ENCODE results near the gene TLCD2. TPM values are rescaled to one million over a fixed set of nuclear protein-coding genes. Genes with fewer than 3 reads are reported as not detected.

Gene TLCD2
- total and polyA plus RNA-seq, 2 of the 13 experiments (the other 11 are each of a cell fraction or from before 2014, with no cell fraction given) = 0.90 to 1.1 TPM

DNA sequence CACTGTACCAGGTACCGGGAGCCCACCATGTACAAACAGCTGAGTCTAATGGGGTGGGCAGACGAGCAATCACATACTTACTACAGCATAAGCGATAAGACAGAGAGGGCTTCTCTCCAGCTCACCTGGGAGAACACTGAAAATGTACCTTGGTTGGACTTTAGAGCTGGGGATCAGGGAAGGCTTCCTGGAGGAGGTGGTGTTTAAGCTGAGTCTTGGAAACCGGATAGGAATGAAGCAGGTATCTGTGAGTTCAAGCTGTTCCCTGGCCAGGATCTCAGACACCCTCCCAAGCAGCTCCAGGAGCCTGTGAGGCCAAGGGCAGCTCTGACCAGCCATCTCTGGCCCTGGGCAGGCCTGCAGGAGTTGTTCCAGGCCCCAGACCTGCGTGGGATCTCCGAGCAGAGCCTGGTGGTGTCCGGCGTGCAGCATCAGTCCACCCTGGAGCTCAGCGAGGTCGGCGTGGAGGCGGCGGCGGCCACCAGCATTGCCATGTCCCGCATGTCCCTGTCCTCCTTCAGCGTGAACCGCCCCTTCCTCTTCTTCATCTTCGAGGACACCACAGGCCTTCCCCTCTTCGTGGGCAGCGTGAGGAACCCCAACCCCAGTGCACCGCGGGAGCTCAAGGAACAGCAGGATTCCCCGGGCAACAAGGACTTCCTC is 43.7 kb upstream of the TLCD2 start (continued):
- TF ChIP-seq, protein P1, sequence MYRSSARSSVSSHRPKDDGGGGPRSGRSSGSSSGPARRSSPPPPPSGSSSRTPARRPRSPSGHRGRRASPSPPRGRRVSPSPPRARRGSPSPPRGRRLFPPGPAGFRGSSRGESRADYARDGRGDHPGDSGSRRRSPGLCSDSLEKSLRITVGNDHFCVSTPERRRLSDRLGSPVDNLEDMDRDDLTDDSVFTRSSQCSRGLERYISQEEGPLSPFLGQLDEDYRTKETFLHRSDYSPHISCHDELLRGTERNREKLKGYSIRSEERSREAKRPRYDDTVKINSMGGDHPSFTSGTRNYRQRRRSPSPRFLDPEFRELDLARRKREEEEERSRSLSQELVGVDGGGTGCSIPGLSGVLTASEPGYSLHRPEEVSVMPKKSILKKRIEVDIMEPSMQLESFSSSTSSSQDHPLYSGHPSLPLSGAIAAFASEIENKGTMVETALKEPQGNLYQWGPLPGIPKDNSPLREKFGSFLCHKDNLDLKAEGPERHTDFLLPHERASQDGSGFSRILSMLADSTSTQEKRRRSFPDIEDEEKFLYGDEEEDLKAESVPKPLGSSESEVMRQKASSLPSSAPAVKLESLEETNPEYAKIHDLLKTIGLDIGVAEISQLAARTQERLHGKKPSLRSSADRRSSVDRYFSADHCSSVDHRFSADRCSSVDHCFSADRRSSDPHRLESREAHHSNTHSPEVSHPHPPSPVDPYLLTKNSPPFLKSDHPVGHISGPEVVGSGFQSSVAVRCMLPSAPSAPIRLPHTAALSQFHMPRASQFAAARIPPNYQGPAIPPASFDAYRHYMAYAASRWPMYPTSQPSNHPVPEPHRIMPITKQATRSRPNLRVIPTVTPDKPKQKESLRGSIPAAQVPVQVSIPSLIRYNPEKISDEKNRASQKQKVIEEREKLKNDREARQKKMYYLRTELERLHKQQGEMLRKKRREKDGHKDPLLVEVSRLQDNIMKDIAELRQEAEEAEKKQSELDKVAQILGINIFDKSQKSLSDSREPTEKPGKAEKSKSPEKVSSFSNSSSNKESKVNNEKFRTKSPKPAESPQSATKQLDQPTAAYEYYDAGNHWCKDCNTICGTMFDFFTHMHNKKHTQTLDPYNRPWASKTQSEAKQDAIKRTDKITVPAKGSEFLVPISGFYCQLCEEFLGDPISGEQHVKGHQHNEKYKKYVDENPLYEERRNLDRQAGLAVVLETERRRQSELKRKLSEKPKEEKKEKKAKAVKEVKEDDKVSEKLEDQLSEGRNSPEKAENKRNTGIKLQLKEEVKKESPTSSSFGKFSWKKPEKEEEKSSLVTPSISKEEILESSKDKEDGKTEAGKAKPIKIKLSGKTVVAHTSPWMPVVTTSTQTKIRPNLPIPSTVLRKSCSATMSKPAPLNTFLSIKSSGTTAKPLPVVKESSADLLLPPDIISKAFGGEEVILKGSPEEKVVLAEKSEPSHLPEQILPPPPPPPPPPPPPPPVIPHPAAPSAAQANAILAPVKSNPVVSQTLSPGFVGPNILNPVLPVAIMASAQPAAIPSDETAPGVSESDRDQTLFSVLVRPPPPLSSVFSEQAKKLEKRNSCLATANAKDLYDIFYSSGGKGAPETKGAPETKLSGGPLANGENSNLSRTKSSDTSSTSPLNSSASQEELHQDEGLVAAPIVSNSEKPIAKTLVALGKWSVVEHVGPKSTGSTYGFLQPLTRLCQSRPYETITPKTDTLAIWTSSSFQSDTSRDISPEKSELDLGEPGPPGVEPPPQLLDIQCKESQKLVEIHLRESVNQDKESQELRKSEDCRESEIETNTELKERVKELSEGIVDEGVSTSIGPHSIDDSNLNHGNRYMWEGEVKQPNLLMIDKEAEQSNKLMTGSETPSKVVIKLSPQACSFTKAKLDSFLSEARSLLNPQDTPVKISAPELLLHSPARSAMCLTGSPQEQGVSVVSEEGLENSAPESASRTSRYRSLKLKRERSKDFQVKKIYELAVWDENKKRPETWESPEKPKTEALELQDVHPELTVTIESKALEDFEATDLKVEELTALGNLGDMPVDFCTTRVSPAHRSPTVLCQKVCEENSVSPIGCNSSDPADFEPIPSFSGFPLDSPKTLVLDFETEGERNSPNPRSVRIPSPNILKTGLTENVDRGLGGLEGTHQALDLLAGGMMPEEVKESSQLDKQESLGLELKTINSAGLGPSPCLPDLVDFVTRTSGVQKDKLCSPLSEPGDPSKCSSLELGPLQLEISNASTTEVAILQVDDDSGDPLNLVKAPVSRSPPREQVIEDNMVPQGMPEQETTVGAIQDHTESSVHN (CRISPR knock-in tag; IDR thresholded peaks at IDR 0.05) = no peak
- TF ChIP-seq, protein P2, sequence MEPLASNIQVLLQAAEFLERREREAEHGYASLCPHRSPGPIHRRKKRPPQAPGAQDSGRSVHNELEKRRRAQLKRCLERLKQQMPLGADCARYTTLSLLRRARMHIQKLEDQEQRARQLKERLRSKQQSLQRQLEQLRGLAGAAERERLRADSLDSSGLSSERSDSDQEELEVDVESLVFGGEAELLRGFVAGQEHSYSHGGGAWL (CRISPR knock-in tag; IDR thresholded peaks at IDR 0.05) = no peak
- TF ChIP-seq, protein P3, sequence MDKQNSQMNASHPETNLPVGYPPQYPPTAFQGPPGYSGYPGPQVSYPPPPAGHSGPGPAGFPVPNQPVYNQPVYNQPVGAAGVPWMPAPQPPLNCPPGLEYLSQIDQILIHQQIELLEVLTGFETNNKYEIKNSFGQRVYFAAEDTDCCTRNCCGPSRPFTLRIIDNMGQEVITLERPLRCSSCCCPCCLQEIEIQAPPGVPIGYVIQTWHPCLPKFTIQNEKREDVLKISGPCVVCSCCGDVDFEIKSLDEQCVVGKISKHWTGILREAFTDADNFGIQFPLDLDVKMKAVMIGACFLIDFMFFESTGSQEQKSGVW (CRISPR knock-in tag; IDR thresholded peaks at IDR 0.05; ENCODE audit: borderline replicate concordance) = no peak
- TF ChIP-seq ZBTB38 (CRISPR knock-in tag; IDR thresholded peaks at IDR 0.05) = peak; percentile 68; the same call in 1 of the 2 replicates
- TF ChIP-seq SNRNP70 (IDR thresholded peaks at IDR 0.05; ENCODE audit: low read depth, low read length) = no peak
- no peak for TF ChIP-seq MTF1 (CRISPR knock-in tag; IDR thresholded peaks at IDR 0.05)
- TF ChIP-seq, protein P4, sequence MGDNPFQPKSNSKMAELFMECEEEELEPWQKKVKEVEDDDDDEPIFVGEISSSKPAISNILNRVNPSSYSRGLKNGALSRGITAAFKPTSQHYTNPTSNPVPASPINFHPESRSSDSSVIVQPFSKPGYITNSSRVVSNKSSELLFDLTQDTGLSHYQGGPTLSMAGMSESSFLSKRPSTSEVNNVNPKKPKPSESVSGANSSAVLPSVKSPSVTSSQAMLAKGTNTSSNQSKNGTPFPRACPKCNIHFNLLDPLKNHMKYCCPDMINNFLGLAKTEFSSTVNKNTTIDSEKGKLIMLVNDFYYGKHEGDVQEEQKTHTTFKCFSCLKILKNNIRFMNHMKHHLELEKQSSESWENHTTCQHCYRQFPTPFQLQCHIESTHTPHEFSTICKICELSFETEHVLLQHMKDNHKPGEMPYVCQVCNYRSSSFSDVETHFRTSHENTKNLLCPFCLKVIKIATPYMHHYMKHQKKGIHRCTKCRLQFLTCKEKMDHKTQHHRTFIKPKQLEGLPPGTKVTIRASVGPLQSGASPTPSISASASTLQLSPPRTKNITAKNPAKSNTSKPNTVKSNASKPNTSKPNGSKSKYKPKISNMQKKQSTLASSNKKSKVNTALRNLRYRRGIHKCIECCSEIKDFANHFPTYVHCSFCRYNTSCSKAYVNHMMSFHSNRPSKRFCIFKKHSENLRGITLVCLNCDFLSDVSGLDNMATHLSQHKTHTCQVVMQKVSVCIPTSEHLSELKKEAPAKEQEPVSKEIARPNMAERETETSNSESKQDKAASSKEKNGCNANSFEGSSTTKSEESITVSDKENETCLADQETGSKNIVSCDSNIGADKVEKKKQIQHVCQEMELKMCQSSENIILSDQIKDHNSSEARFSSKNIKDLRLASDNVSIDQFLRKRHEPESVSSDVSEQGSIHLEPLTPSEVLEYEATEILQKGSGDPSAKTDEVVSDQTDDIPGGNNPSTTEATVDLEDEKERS (CRISPR knock-in tag; IDR thresholded peaks at IDR 0.05) = no peak
- peak; percentile 68 for TF ChIP-seq POLR2G (IDR thresholded peaks at IDR 0.05; ENCODE audit: low read depth, low read length)
- TF ChIP-seq ZNF530 (CRISPR knock-in tag; IDR thresholded peaks at IDR 0.05; ENCODE audit: low read depth) = no peak
- TF ChIP-seq PAF1 (CRISPR knock-in tag; IDR thresholded peaks at IDR 0.05) = peak; percentile 69; the same call in 1 of the 2 replicates
- TF ChIP-seq, protein P5, sequence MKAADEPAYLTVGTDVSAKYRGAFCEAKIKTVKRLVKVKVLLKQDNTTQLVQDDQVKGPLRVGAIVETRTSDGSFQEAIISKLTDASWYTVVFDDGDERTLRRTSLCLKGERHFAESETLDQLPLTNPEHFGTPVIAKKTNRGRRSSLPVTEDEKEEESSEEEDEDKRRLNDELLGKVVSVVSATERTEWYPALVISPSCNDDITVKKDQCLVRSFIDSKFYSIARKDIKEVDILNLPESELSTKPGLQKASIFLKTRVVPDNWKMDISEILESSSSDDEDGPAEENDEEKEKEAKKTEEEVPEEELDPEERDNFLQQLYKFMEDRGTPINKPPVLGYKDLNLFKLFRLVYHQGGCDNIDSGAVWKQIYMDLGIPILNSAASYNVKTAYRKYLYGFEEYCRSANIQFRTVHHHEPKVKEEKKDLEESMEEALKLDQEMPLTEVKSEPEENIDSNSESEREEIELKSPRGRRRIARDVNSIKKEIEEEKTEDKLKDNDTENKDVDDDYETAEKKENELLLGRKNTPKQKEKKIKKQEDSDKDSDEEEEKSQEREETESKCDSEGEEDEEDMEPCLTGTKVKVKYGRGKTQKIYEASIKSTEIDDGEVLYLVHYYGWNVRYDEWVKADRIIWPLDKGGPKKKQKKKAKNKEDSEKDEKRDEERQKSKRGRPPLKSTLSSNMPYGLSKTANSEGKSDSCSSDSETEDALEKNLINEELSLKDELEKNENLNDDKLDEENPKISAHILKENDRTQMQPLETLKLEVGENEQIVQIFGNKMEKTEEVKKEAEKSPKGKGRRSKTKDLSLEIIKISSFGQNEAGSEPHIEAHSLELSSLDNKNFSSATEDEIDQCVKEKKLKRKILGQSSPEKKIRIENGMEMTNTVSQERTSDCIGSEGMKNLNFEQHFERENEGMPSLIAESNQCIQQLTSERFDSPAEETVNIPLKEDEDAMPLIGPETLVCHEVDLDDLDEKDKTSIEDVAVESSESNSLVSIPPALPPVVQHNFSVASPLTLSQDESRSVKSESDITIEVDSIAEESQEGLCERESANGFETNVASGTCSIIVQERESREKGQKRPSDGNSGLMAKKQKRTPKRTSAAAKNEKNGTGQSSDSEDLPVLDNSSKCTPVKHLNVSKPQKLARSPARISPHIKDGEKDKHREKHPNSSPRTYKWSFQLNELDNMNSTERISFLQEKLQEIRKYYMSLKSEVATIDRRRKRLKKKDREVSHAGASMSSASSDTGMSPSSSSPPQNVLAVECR (CRISPR knock-in tag; IDR thresholded peaks at IDR 0.05; ENCODE audit: borderline replicate concordance) = no peak; the same call in 1 of the 2 replicates

All from HepG2 (cell line).